Colonic mucosa (tissue), 4 donors: ENCODE results near the gene CCDC154. TPM values are rescaled to one million over a fixed set of nuclear protein-coding genes. Genes with fewer than 3 reads are reported as not detected.

Experiments
- DNase-seq: peaks from one replicate; pipeline ENCODE4 v3.0.0-alpha.2; 2020
- H3K27ac ChIP-seq: fragments of 200-600 bp; one replicate; pipeline ENCODE4 v1.8.0; 2021
- H3K27me3 ChIP-seq: fragments of 200-600 bp; one replicate; pipeline ENCODE4 v1.8.0; 2021
- H3K36me3 ChIP-seq: fragments of 200-600 bp; one replicate; pipeline ENCODE4 v1.8.0; 2021
- H3K4me1 ChIP-seq: fragments of 200-600 bp; one replicate; pipeline ENCODE4 v1.8.0; 2021; ENCODE audit warnings: mild to moderate bottlenecking
- H3K4me3 ChIP-seq: fragments of 200-600 bp; one replicate; pipeline ENCODE4 v1.8.0; 2021
- H3K9ac ChIP-seq, 2 donors: one replicate each; pipeline ENCODE4 v1.7.0; 2013; ENCODE audit warnings: control low read depth in 2 of 2, low read depth in 2 of 2, low read length in 2 of 2
- H3K9me3 ChIP-seq: fragments of 200-600 bp; one replicate; pipeline ENCODE4 v1.8.0; 2021
- CTCF ChIP-seq: fragments of 200-600 bp; IDR thresholded peaks from one replicate; pipeline ENCODE4 v1.8.0; 2022; ENCODE audit warnings: antibody characterized with exemption, mild to moderate bottlenecking
- intact Hi-C: fragments of 100-400 bp; cut with DNase I; formaldehyde crosslinking; loops from one replicate; pipeline ENCODE4 v1.14.1; 2022
- total RNA-seq, 2 donors: library from RNA; stranded (reverse); fragmentation: NEBNext Ultra II Directional in 1 of 2; extraction: Animal tissue kit (Norgen Biotek cat#: 25700) in 1 of 2; gene quantifications; one replicate each; pipeline ENCODE4 v1.2.1, GENCODE V29; 2021
- donor health status: healthy.
- donor health status: DM: no; HTN: no; CAD: no.
- donor health status: DM: no; HTN: no; CAD: no.

The CCDC154 gene
- total RNA-seq, 2 donors from 2014 or later = 0.56 to 1.6 TPM

- no peak for TF ChIP-seq CTCF
- no peak overlapping the region for H3K27ac ChIP-seq
- no peaks in the 10 kb centered on the region for H3K27me3 ChIP-seq
- intact Hi-C loops = no loop called here
- no peak overlapping the region for H3K9ac ChIP-seq
- H3K36me3 ChIP-seq = peaks cover 2% of the 10 kb centered on the region
- no peak overlapping the region for H3K4me3 ChIP-seq
- no peaks in the 10 kb centered on the region for H3K4me1 ChIP-seq
- DNase-seq = no peak
- no peaks in the 10 kb centered on the region for H3K9me3 ChIP-seq
Observed at GRCh38 chr16:1394367-1394951, 49.9 kb downstream of the CCDC154 start.

GRCh38 chr16:1393613-1394176, 50.7 kb downstream of the CCDC154 start:
- DNase-seq = no peak
- intact Hi-C loops = no loop called here
- H3K36me3 ChIP-seq = no peaks in the 10 kb centered on the region

GRCh38 chr16:1392826-1393225, 51.5 kb downstream of the CCDC154 start:
- no peak for TF ChIP-seq CTCF
- H3K4me1 ChIP-seq = no peaks in the 10 kb centered on the region
- DNase-seq = no peak
- intact Hi-C loops = no loop called here
- H3K27ac ChIP-seq = no peak overlapping the region
- H3K9ac ChIP-seq = no peak overlapping the region
- no peaks in the 10 kb centered on the region for H3K27me3 ChIP-seq
- no peaks in the 10 kb centered on the region for H3K9me3 ChIP-seq
- no peak overlapping the region for H3K4me3 ChIP-seq
- no peaks in the 10 kb centered on the region for H3K36me3 ChIP-seq

More at GRCh38 chr16:1393613-1394176, 50.7 kb downstream of the CCDC154 start:
- H3K9ac ChIP-seq = no peak overlapping the region
- no peaks in the 10 kb centered on the region for H3K9me3 ChIP-seq
- no peak overlapping the region for H3K4me3 ChIP-seq
- no peaks in the 10 kb centered on the region for H3K4me1 ChIP-seq
- TF ChIP-seq CTCF = no peak
- no peaks in the 10 kb centered on the region for H3K27me3 ChIP-seq
- no peak overlapping the region for H3K27ac ChIP-seq

GRCh38 chr16:1390239-1390779, 54.0 kb downstream of the CCDC154 start:
- Histone ChIP-seq H3K36me3 (no peaks in the 10 kb centered on the region), H3K4me1 (no peaks in the 10 kb centered on the region), H3K9me3 (no peaks in the 10 kb centered on the region), H3K27ac (no peak overlapping the region), H3K9ac (no peak overlapping the region), H3K27me3 (no peaks in the 10 kb centered on the region), H3K4me3 (no peak overlapping the region)
- intact Hi-C loops = no loop called here
- DNase-seq = no peak
- no peak for TF ChIP-seq CTCF

GRCh38 chr16:1389762-1390161, 54.6 kb downstream of the CCDC154 start:
- no peak for TF ChIP-seq CTCF
- H3K9me3 ChIP-seq = no peaks in the 10 kb centered on the region
- H3K36me3 ChIP-seq = no peaks in the 10 kb centered on the region
- no peak for DNase-seq
- H3K9ac ChIP-seq = no peak overlapping the region
- no peaks in the 10 kb centered on the region for H3K27me3 ChIP-seq
- H3K4me3 ChIP-seq = no peak overlapping the region
- H3K27ac ChIP-seq = no peak overlapping the region
- intact Hi-C loops = no loop called here
- H3K4me1 ChIP-seq = no peaks in the 10 kb centered on the region
